ENCODE results near the gene ADAMTSL5. TPM values are rescaled to one million over a fixed set of nuclear protein-coding genes. Genes with fewer than 3 reads are reported as not detected.
A peak's percentile ranks its signal among the peaks of the same experiment; 100 is the strongest.
"Not testable (repeated sequence)": the region's sequence is repeated elsewhere in the genome, so short reads cannot be mapped to it uniquely, and the experiment has no call there.

The ADAMTSL5 gene
- total RNA-seq, 1 donor from 2014 or later, result 6.6 TPM

DNA sequence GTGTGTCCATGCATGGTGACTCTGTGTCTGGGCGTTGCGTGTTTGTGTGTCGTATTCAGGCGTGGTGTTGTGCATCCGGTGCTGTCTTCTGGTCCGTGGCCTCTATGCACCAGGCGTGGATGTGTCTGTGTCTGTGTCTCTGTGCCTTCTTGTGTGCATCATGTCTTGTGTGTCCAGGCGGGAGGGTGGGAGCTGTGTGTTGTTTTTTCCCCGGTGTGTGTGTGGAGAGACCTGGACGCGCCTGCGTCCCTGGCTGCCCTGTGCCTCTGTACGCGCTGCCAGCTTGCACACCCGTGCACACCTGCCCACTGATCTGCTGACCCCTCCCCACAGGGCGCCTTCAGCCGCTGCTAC lies 12.1 kb upstream of the ADAMTSL5 start:
- intact Hi-C loops (cut with micrococcal nuclease), result no loop called here
- H3K27me3 Mint-ChIP-seq, result peaks cover 20% of the 10 kb centered on the region
- no peak for DNase-seq

DNA sequence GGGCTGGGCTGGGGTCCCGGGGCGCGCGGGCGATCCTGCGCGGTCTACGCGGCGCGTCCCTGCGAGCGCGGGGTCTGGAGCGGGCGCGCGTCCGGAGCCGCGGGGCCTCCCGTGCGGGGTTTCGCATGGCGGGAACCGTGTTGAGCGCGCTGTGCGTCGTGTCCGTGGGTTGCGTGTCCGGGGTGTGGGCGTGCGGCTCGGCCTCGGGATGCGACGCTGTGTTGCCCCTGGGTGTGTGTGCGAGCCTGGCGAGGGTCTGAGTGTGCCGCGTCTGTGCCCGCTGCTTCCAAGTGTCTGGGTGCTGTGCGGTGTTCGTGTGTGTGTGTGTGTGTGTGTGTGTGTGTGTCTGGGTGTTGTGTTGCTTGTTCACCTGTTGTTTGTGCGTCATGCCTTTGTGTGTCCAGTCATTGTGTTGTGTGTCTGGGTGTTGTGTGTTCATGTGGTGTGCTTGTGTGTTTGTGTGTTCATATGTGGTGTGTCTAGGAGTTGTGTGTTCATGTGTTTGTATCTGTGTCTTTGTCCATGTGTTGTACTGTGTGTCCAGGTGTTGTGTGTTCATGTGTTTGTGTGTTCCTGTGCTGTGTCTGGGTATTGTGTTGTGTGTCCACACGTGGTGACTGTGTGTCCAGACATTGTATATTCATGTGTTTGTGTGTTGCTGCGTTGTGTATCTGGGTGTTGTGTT lies 11.6 kb upstream of the ADAMTSL5 start:
- peaks cover 20% of the 10 kb centered on the region for H3K27me3 Mint-ChIP-seq
- intact Hi-C loops (cut with micrococcal nuclease), result no loop called here
- H3K4me3 Mint-ChIP-seq, result no peak overlapping the region

More for the DNA sequence above, 12.1 kb upstream of the ADAMTSL5 start:
- no peak overlapping the region for H3K4me3 Mint-ChIP-seq
- no peaks in the 10 kb centered on the region for H3K9me3 Mint-ChIP-seq
- no peaks in the 10 kb centered on the region for H3K4me1 Mint-ChIP-seq
- H3K27ac Mint-ChIP-seq, result no peak overlapping the region
- no peaks in the 10 kb centered on the region for H3K36me3 Mint-ChIP-seq (ENCODE audit: low read depth)

DNA sequence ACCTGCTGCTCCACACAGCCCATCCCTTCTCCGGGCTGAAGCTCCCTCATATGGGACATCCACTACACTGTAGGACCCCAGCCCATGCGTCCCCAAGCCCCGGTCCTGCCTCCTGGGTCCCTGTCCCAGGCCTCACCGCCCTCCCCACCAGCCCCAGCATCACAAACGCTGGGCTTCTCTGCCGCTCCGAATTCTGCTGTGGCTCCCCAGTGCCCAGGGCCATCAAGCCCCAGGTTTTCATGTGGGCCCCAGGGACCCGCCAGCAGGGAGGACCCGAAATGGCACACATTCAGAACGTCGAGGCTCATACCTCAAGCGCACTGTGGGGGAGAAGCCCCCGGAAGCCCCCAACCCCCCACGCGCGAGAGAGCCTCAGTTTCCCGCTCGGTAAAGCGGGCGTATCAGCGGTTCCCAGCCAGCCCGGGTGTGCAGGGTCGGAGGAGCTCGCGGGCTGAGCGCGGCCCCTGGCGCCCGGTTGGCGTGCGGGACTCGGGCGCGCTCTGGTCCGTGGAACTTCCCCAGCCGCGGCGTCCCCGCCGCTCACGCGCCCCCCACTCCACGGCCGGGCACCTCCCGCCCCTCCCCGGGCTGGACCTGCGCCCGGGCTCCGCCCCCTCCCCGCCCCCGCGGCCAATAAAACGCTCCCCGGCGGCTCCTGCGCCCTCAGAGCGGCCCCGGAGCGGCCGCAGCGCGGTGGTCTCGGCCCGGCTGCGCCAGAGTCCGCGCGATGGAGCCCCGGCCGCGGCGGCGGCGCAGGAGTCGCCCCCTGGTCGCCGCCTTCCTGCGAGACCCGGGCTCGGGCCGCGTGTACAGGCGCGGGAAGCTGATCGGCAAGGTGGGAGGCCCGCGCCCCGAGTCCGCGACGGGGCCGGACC lies 10.8 kb upstream of the ADAMTSL5 start, which contains the start of gene PLK5:
Gene PLK5 (plus strand): TSS at position 666 of the 875 bp plus-strand sequence. CDS start 2,920 bp downstream, outside the sequence.
- no peaks in the 10 kb centered on the region for H3K4me1 Mint-ChIP-seq
- no peaks in the 10 kb centered on the region for H3K36me3 Mint-ChIP-seq (ENCODE audit: low read depth)
- H3K27me3 Mint-ChIP-seq, result peaks cover 20% of the 10 kb centered on the region
- H3K27ac Mint-ChIP-seq, result no peak within 1 kb of the TSS
- H3K9me3 Mint-ChIP-seq, result no peaks in the 10 kb centered on the region
- DNase-seq, result no peak
- H3K4me3 Mint-ChIP-seq, result no peak within 1 kb of the TSS
- intact Hi-C loops (cut with micrococcal nuclease), result no loop called here

More for the DNA sequence above, 11.6 kb upstream of the ADAMTSL5 start:
- DNase-seq, result no peak
- Mint-ChIP-seq H3K27ac (no peak overlapping the region), H3K9me3 (no peaks in the 10 kb centered on the region), H3K4me1 (no peaks in the 10 kb centered on the region), H3K36me3 (ENCODE audit: low read depth) (no peaks in the 10 kb centered on the region)

DNA sequence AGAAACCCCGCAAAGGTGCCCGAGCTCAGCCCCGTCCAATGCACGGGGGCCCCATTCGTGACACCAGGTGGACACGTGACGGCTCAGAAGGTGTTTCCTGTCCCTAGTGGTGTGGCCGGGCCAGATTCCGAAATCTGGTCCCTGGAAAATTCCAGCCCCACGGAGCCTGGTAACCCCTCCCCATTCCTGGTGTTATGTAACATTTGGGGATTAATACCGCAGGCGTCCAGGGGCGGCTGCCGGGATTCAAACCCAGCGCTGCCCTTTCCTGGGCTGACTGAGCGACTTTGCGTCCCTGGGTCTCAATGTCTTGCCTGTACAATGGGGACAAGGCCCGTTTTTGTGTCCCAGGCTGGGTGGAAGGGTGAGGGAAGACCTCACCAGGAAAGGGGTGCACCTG lies 10.0 kb upstream of the ADAMTSL5 start:
- Mint-ChIP-seq H3K4me3 (no peak overlapping the region), H3K4me1 (no peaks in the 10 kb centered on the region), H3K9me3 (no peaks in the 10 kb centered on the region), H3K27me3 (peaks cover 20% of the 10 kb centered on the region), H3K27ac (no peak overlapping the region), H3K36me3 (ENCODE audit: low read depth) (no peaks in the 10 kb centered on the region)
- DNase-seq, result no peak
- intact Hi-C loops (cut with micrococcal nuclease), result no loop called here

DNA sequence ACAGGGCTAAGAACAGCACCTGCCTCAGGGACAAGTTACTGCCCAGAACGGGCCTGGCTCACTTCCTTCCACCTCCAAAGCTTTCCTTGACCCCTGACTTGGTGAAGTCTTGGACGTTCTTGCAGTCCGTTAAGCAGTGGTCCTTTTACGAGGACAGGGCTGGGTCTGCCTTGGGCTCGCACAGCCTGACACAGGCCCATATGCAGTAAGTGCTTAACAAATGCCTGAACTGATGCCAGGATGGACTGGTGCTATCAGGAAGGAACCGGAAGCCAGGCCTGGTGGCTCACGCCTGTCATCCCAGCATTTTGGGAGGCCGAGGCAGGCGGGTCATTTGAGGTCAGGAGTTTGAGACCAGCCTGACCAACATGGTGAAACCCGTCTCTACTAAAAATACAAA lies 9.2 kb upstream of the ADAMTSL5 start:
- Mint-ChIP-seq H3K4me3 (no peak overlapping the region), H3K27me3 (peaks cover 20% of the 10 kb centered on the region), H3K27ac (no peak overlapping the region), H3K4me1 (no peaks in the 10 kb centered on the region), H3K9me3 (no peaks in the 10 kb centered on the region), H3K36me3 (ENCODE audit: low read depth) (no peaks in the 10 kb centered on the region)
- DNase-seq, result no peak
- intact Hi-C loops (cut with micrococcal nuclease), result no loop called here

DNA sequence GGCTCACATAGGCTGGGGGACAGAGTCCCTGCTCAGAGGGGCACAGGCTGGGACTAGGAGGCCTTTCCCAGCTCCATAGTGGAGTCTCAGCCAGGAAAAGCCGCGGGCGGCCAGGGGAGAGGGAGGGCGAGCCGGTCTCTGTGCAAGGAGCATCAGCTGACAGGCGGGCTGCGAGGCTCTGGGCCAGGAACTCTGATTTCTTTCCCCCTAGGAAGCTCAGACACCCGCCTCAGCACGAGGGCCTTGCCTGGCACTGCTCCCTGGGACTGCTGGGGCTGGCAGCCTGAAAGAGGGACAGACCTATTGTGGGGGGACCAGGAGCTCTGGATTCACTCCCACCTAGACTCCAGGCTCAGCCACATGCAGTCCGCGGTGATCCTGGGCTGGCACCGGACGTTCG lies 8.8 kb upstream of the ADAMTSL5 start:
- Mint-ChIP-seq H3K4me3 (no peak overlapping the region), H3K36me3 (ENCODE audit: low read depth) (no peaks in the 10 kb centered on the region), H3K27me3 (peaks cover 20% of the 10 kb centered on the region), H3K27ac (no peak overlapping the region), H3K4me1 (no peaks in the 10 kb centered on the region), H3K9me3 (no peaks in the 10 kb centered on the region)
- DNase-seq, result no peak
- intact Hi-C loops (cut with micrococcal nuclease), result no loop called here

DNA sequence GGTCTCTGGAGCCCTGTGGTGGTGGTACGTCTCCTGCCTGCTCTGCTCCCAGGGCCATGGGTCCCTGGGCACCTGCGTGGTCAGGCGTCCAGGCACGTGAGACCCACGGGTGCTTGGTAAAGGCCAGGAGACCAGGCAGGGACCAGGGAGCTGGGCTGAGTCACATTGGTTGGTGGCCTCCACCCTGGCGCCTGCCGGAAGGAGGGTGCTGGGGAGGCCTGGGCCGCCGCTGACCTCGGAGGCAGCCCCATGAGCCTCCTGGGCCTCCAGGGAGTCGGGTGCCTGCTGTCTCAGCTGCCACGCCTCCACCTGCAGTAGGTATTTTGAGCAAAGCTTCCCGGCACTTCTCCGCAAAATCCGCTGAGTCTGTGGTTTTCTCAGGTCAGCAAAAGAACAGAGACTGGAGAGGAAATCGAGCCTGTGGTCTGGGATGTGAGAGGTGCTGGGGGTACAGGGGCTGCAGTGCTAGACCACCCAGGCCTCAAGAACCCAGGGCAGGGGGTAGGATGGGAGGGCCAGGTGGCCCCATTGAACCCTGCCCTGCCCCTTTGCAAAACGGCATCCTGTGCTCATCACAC lies 7.5 kb upstream of the ADAMTSL5 start:
- Mint-ChIP-seq H3K9me3 (no peaks in the 10 kb centered on the region), H3K4me1 (no peaks in the 10 kb centered on the region), H3K27me3 (peaks cover 17% of the 10 kb centered on the region), H3K27ac (no peak overlapping the region), H3K4me3 (no peak overlapping the region), H3K36me3 (ENCODE audit: low read depth) (no peaks in the 10 kb centered on the region)
- intact Hi-C loops (cut with micrococcal nuclease), result no loop called here
- no peak for DNase-seq

DNA sequence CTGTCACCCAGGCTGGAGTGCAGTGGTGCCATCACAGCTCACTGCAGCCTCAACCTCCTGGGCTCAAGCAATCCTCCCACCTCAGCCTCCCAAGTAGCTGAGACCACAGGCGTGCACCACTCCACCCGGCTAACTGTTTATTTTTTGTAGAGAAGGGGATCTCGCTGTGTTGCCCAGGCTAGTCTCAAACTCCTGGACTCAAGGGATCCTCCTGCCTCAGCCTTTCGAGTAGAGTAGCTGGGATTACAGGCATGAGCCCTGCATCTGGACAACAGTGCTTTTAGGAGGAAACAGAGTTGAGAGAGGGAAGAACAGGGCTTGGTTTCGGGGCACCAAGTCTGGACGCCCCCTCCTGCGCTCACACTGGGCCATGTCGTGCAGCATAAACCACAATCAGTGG lies 7.0 kb upstream of the ADAMTSL5 start:
- intact Hi-C loops (cut with micrococcal nuclease); H3K4me3 Mint-ChIP-seq; DNase-seq: not testable (repeated sequence)

DNA sequence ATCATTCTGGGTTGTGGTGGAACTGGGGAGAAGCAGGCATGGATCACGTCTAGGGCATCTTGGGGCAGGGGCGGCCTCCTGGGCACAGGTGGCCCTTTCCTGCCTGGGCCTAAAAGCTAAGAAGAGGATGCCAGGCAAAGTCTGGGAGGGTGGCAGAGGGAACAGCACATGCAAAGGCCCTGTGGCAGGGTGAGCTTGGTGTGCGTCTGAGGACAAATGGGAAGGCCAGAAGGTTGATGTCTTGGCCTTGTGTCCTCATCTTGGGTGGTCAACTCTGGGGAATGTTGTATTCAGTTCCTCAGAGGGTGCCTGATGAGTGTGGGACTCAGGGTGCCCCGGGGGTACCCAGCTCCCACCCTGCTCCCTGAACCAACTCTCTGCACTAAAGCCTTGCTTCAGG lies 5.7 kb upstream of the ADAMTSL5 start:
- H3K9me3 Mint-ChIP-seq, result no peaks in the 10 kb centered on the region
- intact Hi-C loops (cut with micrococcal nuclease), result no loop called here
- no peak overlapping the region for H3K27ac Mint-ChIP-seq
- no peaks in the 10 kb centered on the region for H3K4me1 Mint-ChIP-seq
- H3K36me3 Mint-ChIP-seq (ENCODE audit: low read depth), result no peaks in the 10 kb centered on the region
- H3K4me3 Mint-ChIP-seq, result no peak overlapping the region
- DNase-seq, result no peak
- peaks cover 9% of the 10 kb centered on the region for H3K27me3 Mint-ChIP-seq

More for the DNA sequence above, 7.0 kb upstream of the ADAMTSL5 start:
- H3K9me3 Mint-ChIP-seq; H3K36me3 Mint-ChIP-seq (ENCODE audit: low read depth); H3K27ac Mint-ChIP-seq; H3K4me1 Mint-ChIP-seq: not testable (repeated sequence)
- peaks cover 14% of the 10 kb centered on the region for H3K27me3 Mint-ChIP-seq

DNA sequence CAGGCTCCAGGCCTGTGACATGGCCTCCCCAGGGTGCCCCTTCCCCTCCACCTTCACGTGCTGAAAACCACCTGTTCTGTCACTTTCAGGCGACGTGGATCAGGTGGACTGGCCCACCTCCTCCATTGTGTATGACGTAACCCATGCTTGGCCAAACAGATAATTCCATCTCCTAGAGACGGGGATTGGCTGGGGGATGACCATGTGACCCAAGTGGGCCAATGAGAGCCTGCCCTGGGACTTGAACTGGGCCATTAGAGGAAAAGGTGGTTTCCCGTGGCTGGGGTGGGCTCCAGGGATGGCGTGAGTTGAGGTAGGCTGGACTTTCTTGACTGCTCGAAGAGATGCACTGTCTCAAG lies 3.6 kb upstream of the ADAMTSL5 start:
- Mint-ChIP-seq H3K4me1 (no peaks in the 10 kb centered on the region), H3K36me3 (ENCODE audit: low read depth) (no peaks in the 10 kb centered on the region), H3K9me3 (no peaks in the 10 kb centered on the region), H3K4me3 (no peak overlapping the region), H3K27me3 (peaks cover 4% of the 10 kb centered on the region), H3K27ac (no peak overlapping the region)
- no peak for DNase-seq
- intact Hi-C loops (cut with micrococcal nuclease), result no loop called here

DNA sequence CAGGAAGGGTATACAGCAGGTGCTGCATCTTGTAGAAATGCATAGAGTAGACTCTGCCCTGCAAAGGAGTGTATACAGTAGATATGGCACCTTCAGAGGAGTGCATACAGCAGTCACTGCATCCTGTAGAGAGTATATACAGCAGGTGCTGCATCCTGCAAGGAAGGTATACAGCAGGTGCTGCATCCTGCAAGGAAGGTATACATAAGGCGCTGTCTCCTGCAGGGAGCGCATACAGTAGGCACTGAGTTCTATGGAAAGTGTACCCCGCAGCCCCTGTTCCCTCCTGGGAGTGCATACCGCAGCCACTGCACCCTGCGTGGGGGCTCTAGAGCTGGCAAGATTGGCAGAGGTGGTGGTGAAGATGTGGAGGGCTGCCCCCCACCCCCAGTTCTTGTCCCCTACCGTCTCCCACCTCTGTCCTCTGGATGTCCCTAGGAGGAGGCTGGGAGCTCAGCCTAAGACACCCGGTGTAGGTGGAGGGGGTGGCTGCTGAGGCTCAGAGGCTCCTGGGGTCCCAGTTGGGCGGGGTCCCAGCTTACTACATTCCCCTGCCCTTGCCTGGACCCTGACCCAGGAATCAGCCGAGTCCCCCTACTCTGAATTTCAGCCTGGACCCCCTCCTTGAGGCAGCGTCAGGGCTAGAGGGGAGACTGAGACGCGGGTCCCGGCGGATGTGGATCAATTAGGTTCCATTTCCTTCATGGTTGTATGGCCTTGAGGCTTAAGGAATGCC lies 2.3 kb upstream of the ADAMTSL5 start:
- Mint-ChIP-seq H3K9me3 (no peaks in the 10 kb centered on the region), H3K4me3 (no peak overlapping the region), H3K36me3 (ENCODE audit: low read depth) (no peaks in the 10 kb centered on the region), H3K4me1 (no peaks in the 10 kb centered on the region), H3K27me3 (peaks cover 7% of the 10 kb centered on the region), H3K27ac (no peak overlapping the region)
- intact Hi-C loops (cut with micrococcal nuclease), result loop anchor here (5.0 kb wide), 2 partner anchors 38 to 68 kb away; partner anchors contain the start of gene C19orf25
- DNase-seq, result no peak

DNA sequence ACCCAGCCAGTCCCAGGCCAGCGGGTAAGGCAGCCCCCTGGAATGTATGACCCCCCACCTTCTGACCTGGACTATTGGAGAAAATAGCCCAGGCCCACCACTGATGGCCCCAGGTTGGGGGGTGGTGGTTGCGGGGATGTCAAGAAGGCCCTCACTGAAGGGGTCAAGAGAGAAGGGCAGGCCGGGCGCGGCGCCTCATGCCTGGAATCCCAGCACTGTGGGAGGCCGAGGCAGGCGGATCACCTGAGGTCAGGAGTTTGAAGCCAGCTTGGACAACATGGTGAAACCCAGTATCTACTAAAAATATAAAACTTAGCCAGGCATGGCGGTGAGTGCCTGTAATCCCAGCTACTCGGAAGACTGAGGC lies 1.5 kb upstream of the ADAMTSL5 start:
- no peak for DNase-seq
- Mint-ChIP-seq H3K4me3 (peak overlapping the region; percentile 55), H3K4me1 (peaks cover 2% of the 10 kb centered on the region), H3K36me3 (ENCODE audit: low read depth) (peaks cover 2% of the 10 kb centered on the region), H3K27ac (no peak overlapping the region), H3K9me3 (no peaks in the 10 kb centered on the region), H3K27me3 (peaks cover 12% of the 10 kb centered on the region)
- intact Hi-C loops (cut with micrococcal nuclease), result loop anchor here (5.0 kb wide), 2 partner anchors 37 to 67 kb away; partner anchors contain the start of gene C19orf25

DNA sequence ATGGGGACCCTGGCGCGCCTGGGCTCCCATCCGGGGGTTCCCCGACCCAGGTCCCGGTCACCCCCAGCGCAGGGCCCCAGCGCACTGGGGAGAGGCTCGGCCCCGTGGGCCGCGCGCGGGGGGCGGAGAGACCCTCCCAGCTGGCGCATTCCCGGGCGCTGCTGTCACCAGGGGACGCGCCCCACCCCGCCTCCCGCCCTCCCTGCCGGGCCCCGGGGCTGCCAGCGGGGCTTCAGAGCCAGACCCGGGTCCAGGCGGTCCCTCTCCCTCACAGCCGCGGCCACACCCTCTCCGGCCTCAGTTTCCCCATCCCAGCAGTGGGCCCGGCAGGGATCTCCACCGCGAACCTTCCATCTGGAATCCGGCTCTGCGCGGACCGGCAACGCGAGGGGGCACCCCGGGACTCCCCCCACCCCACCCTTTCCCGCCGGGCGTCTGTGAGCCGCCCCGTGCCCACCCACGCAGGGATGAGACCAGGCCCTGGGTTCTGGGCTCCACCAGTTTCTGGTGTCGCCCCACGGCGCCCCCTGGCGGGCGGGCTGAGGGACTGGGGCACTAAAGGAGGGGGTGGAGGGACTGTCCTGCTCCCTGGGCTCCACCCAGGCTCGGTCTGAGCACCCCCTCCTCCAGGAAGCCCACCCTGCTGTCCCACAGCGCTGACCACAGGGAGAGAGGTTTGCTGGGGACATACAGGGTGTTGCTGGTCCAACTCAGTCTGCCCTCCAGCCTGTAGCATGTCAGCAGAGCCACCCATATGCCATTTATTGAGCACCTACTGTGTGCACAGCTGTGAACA lies 878 bp upstream of the ADAMTSL5 start:
- H3K27me3 Mint-ChIP-seq, result peaks cover 14% of the 10 kb centered on the region
- H3K4me3 Mint-ChIP-seq, result peak overlapping the region; percentile 55
- peaks cover 2% of the 10 kb centered on the region for H3K36me3 Mint-ChIP-seq (ENCODE audit: low read depth)
- H3K9me3 Mint-ChIP-seq, result no peaks in the 10 kb centered on the region
- intact Hi-C loops (cut with micrococcal nuclease), result loop anchor here (5.0 kb wide), 2 partner anchors 36 to 66 kb away; partner anchors contain the start of gene C19orf25
- no peak overlapping the region for H3K27ac Mint-ChIP-seq
- H3K4me1 Mint-ChIP-seq, result peaks cover 2% of the 10 kb centered on the region
- DNase-seq, result peak; percentile 91

Measured in activated CD4-positive, alpha-beta T cell treated with anti-CD3 and anti-CD28 coated beads, Interleukin-2, amount 10 ng/mL, durations not matched to agents 24 days and 14 days (primary cell).